ENCODE results near the gene ZGRF1. TPM values are rescaled to one million over a fixed set of nuclear protein-coding genes. Genes with fewer than 3 reads are reported as not detected.
A peak's percentile ranks its signal among the peaks of the same experiment; 100 is the strongest.

Gene ZGRF1
- total RNA-seq, 1 experiment from 2014 or later, result 10.5 TPM

DNA sequence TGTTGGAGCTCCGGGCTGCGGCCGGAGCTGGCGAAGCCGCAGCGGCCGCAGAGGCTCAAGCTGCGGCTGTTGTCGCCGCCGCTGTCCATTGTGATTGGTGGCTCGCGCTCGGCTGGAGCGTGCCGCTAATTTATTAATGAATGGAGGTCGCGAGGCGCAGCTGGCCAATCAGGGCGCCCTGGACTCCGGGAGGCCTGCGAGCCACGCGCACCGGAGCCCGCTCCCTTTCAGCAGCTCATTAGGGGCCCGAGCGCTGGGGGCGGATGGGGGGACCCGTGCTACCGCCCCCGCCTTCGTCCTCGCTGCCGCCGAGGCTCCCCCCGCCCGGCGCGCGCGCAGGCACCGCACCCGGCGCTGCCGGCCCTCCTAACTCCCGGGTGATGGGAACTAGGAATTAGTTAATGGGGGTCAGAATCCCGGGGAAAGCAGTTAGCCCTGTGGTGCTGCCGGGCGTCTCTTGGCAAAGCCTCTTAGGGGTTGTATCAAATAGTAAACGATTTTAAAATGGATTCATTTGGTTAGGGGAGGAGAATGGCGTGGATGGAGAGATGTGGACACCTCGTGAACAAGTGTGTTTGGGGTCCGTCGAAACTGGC lies 120.1 kb downstream of the ZGRF1 start:
- H3K4me1 Mint-ChIP-seq (ENCODE audit: low read depth, unreplicated experiment), result peaks cover 20% of the 10 kb centered on the region
- H3K27me3 Mint-ChIP-seq (ENCODE audit: unreplicated experiment), result peaks cover 99% of the 10 kb centered on the region
- no peak for DNase-seq
- peak overlapping the region; percentile 86 for H3K4me3 Mint-ChIP-seq (ENCODE audit: low read depth, unreplicated experiment)
- H3K36me3 Mint-ChIP-seq (ENCODE audit: insufficient read depth, unreplicated experiment), result peaks cover 8% of the 10 kb centered on the region
- H3K27ac Mint-ChIP-seq (ENCODE audit: unreplicated experiment), result no peak overlapping the region
- no TSS peak for BruUV-seq (replicated peaks)
- H3K9me3 Mint-ChIP-seq (ENCODE audit: low read depth, unreplicated experiment), result no peaks in the 10 kb centered on the region
- CTCF ChIA-PET, result no interaction called here
- TF ChIP-seq, protein P1, sequence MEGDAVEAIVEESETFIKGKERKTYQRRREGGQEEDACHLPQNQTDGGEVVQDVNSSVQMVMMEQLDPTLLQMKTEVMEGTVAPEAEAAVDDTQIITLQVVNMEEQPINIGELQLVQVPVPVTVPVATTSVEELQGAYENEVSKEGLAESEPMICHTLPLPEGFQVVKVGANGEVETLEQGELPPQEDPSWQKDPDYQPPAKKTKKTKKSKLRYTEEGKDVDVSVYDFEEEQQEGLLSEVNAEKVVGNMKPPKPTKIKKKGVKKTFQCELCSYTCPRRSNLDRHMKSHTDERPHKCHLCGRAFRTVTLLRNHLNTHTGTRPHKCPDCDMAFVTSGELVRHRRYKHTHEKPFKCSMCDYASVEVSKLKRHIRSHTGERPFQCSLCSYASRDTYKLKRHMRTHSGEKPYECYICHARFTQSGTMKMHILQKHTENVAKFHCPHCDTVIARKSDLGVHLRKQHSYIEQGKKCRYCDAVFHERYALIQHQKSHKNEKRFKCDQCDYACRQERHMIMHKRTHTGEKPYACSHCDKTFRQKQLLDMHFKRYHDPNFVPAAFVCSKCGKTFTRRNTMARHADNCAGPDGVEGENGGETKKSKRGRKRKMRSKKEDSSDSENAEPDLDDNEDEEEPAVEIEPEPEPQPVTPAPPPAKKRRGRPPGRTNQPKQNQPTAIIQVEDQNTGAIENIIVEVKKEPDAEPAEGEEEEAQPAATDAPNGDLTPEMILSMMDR (IDR thresholded peaks at IDR 0.05; ENCODE audit: unreplicated experiment), result no peak
- intact Hi-C loops (cut with micrococcal nuclease; ENCODE audit: unreplicated experiment), result no loop called here

DNA sequence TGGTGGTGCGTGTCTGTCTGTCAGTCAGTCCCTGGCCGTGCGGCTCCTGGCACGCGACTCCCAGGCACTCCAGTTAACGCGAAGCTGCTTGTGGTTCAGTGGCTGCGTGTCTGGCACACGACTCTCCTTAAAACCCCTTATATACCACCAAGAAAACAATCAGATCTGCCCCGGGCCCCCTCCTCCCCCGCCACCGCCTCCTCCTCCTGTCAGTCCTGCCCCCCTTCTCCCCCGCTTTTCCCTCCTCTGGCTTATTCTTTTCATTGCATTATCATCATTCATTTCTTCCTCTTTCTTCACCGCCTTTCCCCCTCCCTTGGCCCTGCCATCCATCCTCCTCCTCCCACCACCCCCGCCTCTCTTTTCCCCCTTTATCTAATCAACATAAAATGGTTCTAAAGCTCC lies 120.6 kb downstream of the ZGRF1 start, which contains the start of gene NEUROG2:
TSS of gene NEUROG2 (minus strand) at position 115 of the 405 bp plus-strand sequence. CDS start 705 bp downstream, outside the sequence.
- no TSS peak for BruUV-seq (replicated peaks)
- peaks cover 99% of the 10 kb centered on the region for H3K27me3 Mint-ChIP-seq (ENCODE audit: unreplicated experiment)
- TF ChIP-seq, protein P1 (IDR thresholded peaks at IDR 0.05; ENCODE audit: unreplicated experiment), result no peak
- intact Hi-C loops (cut with micrococcal nuclease; ENCODE audit: unreplicated experiment), result no loop called here
- no peak for DNase-seq
- no peaks in the 10 kb centered on the region for H3K9me3 Mint-ChIP-seq (ENCODE audit: low read depth, unreplicated experiment)
- H3K4me3 Mint-ChIP-seq (ENCODE audit: low read depth, unreplicated experiment), result peak within 1 kb of the TSS; percentile 86
- H3K4me1 Mint-ChIP-seq (ENCODE audit: low read depth, unreplicated experiment), result peaks cover 20% of the 10 kb centered on the region
- H3K36me3 Mint-ChIP-seq (ENCODE audit: insufficient read depth, unreplicated experiment), result peaks cover 8% of the 10 kb centered on the region
- CTCF ChIA-PET, result no interaction called here
- no peak within 1 kb of the TSS for H3K27ac Mint-ChIP-seq (ENCODE audit: unreplicated experiment)

DNA sequence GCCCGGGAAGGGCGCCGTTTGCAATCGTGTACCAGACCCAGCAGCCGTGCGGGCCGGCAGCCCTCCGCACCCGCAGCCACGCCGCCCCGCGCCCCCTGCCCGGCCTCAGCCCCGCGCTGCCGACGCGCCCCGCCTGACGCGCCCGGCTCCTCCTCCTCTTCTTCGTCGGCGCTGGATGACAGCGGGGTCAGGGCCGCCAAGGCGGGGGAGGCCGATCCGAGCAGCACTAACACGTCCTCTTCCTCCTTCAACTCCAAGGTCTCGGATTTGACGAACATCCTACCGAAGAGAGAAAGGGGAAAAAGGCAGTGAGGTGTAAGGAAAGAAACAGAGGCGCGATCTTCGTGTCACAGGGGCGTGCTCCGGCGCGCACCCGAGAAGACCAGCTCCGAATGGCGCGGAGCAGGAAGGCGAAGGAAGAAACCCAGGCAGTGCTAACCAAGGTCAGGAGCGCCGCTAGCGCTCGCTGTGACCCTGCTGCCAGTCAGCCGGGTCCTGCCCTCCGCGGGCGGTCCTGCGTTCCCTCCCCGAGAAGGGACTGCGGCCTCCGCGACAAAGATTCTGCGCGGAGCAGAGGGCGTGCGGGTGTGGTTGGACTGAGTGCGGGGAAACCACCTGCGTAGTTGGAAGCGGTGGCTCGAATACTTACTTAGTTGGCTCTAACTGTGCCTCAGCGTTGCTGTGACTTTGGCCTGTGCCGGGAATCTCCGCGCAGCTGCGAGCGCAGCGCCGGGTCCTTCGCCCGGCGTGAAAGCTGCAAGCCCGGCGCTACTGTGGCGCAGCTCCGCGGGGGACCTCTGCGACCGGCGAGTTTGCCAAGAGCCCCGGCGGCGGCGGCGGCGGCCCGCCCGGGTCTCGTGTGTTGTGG lies 121.3 kb downstream of the ZGRF1 start:
- peak; percentile 17 for DNase-seq
- TF ChIP-seq, protein P1 (IDR thresholded peaks at IDR 0.05; ENCODE audit: unreplicated experiment), result no peak
- no TSS peak for BruUV-seq (replicated peaks)
- CTCF ChIA-PET, result no interaction called here
- Mint-ChIP-seq H3K4me1 (ENCODE audit: low read depth, unreplicated experiment) (peaks cover 20% of the 10 kb centered on the region), H3K27ac (ENCODE audit: unreplicated experiment) (no peak overlapping the region), H3K36me3 (ENCODE audit: insufficient read depth, unreplicated experiment) (peaks cover 8% of the 10 kb centered on the region), H3K9me3 (ENCODE audit: low read depth, unreplicated experiment) (no peaks in the 10 kb centered on the region), H3K27me3 (ENCODE audit: unreplicated experiment) (peaks cover 94% of the 10 kb centered on the region), H3K4me3 (ENCODE audit: low read depth, unreplicated experiment) (peak overlapping the region; percentile 86)
- intact Hi-C loops (cut with micrococcal nuclease; ENCODE audit: unreplicated experiment), result no loop called here

DNA sequence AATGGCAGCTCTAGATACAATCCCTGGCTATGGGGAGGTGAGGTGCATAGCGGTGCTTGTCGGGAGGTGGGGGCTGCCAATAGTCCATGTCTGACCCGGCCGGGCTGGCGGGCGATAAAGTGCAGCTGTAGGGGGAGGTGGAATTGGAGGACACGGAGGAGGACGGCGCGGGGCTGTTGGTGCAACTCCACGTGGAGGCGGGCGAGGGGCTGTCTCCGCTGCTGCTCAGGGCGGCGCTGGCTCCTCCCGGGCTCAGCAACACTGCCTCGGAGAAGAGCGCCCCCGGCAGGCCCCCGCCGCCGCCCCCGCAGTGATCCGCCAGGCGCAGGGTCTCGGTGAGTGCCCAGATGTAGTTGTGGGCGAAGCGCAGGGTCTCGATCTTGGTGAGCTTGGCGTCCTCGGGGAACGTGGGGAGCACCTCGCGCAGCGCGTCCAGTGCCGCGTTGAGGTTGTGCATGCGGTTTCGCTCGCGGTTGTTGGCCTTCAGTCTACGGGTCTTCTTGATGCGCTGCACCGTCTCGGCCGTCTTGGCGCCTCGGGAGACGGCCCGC lies 122.0 kb downstream of the ZGRF1 start:
- no peak overlapping the region for H3K27ac Mint-ChIP-seq (ENCODE audit: unreplicated experiment)
- H3K4me3 Mint-ChIP-seq (ENCODE audit: low read depth, unreplicated experiment), result peak overlapping the region; percentile 86
- H3K27me3 Mint-ChIP-seq (ENCODE audit: unreplicated experiment), result peaks cover 90% of the 10 kb centered on the region
- H3K9me3 Mint-ChIP-seq (ENCODE audit: low read depth, unreplicated experiment), result no peaks in the 10 kb centered on the region
- intact Hi-C loops (cut with micrococcal nuclease; ENCODE audit: unreplicated experiment), result no loop called here
- no TSS peak for BruUV-seq (replicated peaks)
- peaks cover 20% of the 10 kb centered on the region for H3K4me1 Mint-ChIP-seq (ENCODE audit: low read depth, unreplicated experiment)
- no peak for DNase-seq
- TF ChIP-seq, protein P1 (IDR thresholded peaks at IDR 0.05; ENCODE audit: unreplicated experiment), result no peak
- CTCF ChIA-PET, result no interaction called here
- peaks cover 8% of the 10 kb centered on the region for H3K36me3 Mint-ChIP-seq (ENCODE audit: insufficient read depth, unreplicated experiment)
